Measurements from ENCODE around the gene PIGH.
"Not testable (repeated sequence)": the region's sequence is repeated elsewhere in the genome, so short reads cannot be mapped to it uniquely, and the experiment has no call there.

Gene PIGH

DNA sequence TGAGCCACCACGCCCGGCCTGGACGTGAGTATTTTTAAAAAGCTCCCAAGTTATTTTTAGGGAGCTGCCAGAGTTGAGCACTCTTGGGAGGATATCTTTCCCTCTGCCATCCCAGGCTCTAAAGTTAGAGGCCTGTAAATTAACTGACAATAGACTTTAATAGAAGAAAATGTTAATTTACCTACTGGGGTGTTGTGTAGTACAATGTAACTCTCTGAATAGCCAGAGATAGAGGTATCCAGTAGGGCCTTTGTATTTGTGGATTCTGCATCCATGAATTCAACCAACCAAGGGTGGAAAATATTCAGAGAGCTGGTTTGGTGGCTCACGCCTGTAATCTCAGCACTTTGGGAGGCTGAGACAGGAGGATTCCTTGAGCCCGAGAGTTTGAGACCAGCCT is 7.6 kb upstream of the PIGH start:
- no peak for DNase-seq

DNA sequence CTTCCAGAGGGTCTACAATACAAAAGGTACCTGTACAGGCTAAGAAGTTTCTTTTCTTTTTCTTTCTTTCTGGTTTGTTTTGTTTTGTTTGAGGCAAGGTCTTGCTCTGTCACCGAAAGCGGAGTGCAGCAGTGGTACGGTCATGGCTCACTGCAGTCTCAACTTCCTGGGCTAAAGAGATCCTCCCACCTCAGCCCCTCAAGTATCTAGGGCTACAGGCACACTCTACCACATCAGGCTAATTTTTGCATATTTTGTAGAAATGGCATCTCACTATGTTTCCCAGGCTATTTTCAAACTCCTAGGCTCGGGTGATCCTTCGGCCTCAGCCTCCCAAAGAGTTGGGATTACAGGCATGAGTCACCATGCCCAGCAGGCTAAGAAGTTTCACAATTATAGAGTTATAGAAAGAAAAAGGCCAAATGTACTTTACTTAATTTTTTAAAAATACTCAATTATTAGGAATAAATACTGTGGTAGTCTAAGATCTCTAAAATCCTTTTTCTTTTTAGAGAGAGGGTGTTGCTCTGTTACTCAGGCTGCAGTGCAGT is 3.0 kb upstream of the PIGH start:
- no peak for DNase-seq

DNA sequence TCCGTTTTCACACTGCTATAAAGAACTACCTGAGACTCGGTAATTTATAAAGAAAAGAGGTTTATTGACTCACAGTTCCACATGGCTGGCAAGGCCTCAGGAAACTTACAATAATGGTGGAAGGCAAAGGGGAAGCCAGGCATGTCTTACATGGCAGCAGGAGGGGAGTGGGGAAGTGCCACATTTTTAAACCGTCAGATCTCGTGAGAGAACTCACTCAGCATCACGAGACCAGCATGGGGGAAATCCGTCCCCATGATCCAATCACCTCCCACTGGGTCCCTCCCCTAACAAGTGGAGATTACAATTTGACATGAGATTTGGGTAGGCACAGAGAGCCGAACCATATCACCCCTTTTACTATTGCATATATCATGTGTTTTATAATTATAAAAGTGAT is 2.0 kb upstream of the PIGH start:
- DNase-seq: no peak

DNA sequence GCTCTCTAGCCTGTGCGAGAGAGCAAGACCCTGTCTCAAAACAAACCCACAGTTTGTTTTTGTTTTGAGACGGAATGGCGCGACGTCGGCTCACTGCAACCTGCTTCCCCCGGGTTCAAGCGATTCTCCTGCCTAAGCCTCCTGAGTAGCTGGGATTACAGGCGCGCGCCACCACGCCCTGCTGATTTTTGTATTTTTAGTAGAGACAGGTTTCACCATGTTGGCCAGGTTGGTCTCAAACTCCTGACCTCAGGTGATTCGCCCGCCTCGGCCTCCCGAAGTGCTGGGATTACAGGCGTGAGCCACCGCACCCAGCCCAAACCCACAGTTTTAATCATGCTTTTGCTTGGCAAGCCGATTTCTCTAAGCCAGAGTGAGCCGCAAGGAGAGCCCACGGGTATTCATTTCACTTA is 500 bp upstream of the PIGH start:
- not testable (repeated sequence) for DNase-seq

DNA sequence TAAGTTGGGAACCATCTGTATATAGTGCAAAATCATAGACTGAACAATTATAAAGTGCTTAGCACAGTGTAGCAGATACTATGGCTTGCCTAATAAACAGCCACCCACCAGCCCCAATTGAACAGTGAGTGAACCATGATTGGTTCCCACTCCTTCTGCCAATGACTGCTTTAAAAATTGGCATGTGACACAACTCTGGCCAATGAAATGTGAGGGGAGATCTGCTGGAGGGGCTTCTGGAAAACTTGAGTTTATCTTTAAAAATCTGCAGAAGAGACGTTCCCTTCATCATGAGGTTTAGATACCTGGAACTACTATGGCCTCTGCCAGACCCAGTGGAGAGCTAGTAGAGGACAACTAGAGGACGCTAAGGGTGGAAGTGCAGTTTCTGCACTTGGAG is 4.7 kb downstream of the PIGH start:
- DNase-seq: no peak

DNA sequence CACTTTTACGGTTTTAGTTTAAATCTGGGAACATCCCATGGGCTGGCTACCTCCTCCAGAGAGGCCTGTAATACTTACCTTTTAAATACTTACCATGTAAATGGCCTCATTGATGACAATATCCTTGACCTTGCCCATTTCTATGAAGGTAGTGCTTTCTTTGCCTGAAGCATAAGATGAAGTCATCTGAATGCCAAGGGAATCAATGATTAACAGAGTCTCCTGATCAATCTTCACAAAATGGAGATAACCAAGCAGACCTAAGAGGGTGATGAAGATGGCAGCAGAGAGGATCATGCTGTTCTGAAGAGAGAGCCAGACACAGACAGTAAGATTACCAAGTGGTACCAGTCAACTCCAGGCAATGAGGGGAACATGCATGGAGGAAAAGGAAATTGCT is 6.4 kb downstream of the PIGH start:
- DNase-seq: not testable (repeated sequence)

DNA sequence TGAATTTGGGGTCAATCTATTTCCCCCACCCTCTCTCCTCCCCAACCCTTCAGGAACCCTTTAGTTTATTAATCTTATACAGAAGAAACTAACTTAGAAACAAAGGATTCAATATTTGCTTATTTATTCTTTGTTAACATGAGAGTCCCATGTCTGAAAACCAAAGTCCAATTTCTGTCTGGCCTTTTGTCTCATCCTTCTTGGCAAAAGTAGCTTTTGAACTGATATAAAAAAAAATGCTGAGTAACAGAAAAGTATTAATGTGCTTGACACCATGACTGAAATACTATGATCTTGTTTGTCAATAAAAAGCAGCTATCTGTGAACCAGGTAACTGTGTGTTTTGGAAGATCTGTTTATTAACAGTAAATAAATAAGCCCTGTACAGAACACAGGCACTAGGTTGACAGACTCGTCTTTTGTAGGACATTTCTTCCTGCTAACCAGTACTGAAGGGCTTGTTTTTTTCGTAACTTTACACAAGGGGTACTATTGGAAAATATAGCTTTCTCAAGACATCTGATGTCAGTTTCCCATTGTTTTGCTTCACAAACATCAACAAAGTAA is 10.8 kb downstream of the PIGH start:
- no peak for DNase-seq

DNA sequence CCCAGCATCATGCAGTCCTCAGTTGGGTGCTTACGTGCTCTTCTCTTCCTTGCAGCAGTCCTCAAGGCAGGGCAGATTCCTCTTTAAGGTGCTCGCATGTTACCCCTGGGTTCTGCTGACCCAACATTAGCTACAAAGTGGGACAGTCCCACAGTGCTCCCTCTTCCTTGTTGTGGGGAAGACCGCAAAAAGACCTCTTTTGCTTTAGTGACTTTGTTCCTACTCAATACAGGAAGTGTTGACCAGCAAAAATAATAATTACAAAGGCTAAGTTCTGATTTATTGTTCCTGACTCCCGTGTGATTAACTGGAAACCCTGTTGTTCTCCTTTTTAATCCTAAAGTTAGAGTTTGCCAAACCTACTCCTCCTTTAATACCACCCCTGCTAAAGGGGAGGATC is 13.7 kb downstream of the PIGH start:
- no peak for DNase-seq

DNA sequence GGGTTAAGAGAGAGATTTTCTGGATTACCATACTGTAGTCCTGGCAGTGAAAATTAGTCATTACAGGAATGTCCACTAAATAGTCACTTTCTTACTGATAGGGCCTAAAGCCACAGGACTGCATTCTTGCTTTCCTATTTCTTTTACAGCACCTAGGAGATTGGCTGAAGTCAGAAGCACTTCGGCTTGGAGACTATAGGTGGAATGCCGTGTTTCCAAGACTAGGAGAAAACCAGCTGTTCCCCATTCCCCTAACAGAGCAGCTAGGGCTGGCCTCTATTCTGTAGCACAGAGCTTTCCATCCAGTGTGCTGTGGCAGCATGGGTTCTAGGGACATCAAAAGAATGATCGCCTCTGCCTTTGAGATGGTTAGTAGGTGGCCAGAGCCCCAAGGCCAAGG is 15.1 kb downstream of the PIGH start:
- DNase-seq: no peak

DNA sequence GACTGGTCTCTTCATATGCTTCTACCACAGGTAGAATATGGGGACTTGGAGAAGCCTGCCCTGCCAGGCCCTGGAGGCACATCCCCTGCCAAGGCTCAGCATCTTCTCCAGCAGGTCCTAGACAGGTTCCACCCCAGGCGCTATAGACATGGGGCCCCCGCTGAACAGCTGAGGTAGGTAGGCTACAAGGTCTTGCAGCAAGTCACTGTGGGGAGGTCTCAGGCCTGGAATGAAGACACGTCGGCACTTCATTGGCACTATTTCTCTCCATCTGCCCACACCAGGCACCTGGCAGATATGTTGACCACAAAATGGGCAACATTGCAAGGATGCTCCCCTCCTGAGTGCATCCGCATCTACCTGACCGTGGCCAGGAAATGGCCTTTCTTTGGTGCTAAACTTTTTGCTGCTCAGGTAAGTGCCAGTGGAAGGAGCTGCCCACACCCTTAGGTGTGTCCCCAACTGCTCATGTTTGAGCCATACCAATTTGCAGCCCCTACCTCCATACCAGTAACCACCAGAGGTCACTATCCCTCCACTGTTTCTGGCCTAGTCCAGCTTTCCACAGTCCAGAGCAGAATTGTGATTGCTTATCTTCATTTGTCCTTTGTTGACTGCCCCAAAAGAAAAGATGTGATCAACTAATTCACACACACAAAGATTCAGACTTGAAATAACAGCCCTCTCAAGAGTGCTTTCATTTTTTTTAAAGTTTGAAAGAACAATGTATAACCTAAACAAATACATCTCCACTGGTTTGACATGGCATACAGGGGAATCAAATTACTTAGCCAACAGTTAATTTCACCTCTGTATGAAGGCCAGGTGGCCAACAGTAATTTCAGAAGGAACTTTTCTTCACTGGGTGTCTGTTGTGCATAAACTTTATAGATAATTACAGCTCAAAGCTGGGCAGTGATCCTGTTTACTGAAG is 16.1 kb downstream of the PIGH start:
- DNase-seq: peak; percentile 70

DNA sequence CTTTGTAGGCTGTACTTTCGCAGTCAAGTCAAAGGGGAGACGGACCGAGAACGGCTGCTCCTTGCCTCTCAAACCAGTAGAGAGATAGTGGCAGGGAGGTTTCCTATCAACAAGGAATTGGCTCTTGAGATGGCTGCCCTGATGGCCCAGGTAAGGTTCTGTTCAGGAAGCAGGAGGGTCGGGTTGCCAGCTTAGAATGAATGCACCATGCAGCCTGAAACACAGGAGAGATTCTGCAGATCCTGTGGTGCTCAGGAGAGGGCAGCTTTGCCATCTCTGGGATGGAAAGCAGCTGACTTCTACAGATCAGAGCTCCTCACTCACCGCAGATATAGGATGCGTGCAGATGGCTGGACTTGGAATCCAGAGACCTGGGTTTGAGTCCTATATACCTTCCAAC is 18.0 kb downstream of the PIGH start:
- no peak for DNase-seq

DNA sequence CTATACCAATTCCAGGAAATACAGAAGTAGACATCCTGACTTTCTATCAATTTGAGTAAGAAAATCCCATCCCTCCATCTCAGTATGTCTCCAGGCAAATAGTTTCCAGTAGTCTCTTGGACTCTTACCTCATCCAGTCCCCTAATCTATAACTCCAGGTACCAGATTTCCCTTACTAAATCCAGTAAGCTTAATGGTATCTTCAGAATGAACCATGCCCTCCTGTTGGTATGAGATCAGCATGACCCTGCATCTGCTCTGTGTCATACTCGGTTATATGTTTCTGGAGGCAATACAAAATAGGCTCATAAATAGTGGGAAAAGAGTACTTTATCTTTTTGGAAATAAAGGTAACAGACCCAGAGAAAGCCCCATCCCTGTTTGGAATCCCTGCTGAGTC is 18.4 kb downstream of the PIGH start:
- no peak for DNase-seq

DNA sequence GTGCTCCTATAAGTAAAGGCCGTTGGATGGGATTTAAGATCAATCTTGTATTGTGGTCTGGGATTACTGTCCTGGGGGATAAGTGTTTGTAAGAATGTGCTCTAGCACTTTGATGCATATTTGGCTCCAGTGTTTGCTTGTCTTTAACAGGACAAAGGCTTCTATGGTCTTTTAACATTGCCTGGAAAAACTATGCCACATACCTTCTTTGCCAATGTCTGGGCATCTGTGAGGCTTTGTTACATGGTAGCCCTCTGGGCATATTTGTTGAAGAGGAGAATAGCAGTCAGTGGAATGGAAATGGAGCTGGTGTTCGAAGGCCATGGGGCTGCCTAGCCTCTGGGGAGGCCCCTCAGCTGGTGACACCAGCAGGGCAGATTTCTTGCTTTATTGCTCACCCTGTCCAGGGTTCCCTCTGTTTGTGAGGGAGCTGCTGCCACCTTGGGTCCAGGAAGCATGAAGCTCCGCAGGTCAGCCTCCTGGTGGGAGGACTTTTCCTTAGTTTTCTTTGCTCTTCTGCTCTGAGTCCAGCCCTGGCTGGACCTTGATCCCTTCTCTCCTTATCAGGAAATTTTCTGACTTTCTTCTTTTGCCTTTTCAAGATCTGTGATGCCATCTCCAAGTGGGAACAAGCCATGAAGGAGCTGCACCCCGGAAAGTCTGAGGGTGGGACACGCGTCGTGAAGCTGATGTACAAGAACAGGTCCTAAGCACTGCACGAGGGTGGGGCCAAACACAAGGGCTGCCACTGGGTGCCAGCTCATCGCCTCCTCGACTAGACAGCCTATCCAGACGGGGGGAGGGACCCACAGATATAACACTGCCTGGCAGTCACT is 19.5 kb downstream of the PIGH start:
- DNase-seq: no peak

DNA sequence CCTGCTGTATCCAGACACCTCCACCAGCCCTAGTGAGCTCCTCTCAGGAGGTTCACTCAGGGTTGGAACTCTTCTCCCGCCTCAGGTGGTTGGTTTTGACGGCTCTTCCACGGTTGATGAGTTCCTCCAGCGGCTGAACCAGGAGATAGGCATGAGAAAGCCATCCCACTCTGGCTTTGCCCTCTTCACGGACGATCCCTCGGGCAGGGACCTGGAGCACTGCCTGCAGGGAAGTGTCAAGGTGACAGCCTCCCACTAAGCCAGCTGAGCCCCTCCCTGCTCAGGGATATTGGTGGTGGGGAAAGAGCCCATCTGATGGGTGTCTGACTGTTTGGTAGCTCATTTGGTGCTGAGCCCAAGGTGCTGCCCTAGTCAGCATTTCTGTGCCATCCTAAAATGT is 20.4 kb downstream of the PIGH start:
- DNase-seq: no peak

DNA sequence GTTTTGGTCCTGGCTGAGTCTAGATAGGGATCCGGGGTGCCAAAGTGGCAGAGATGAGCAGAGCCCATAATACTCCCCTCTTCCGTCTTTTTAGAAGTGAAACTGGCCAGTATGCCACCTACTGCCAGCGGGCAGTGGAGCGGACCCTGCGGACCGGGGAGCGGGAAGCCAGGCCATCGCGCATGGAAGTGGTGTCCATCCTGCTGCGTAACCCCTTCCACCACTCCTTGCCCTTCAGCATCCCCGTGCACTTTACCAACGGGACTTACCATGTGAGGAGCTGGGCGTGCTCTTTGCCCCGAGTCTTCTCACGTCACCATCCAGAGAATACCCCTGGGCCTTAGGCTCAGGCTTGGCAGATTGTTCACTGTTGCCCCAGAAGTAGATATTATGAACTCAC is 21.0 kb downstream of the PIGH start:
- no peak for DNase-seq

DNA sequence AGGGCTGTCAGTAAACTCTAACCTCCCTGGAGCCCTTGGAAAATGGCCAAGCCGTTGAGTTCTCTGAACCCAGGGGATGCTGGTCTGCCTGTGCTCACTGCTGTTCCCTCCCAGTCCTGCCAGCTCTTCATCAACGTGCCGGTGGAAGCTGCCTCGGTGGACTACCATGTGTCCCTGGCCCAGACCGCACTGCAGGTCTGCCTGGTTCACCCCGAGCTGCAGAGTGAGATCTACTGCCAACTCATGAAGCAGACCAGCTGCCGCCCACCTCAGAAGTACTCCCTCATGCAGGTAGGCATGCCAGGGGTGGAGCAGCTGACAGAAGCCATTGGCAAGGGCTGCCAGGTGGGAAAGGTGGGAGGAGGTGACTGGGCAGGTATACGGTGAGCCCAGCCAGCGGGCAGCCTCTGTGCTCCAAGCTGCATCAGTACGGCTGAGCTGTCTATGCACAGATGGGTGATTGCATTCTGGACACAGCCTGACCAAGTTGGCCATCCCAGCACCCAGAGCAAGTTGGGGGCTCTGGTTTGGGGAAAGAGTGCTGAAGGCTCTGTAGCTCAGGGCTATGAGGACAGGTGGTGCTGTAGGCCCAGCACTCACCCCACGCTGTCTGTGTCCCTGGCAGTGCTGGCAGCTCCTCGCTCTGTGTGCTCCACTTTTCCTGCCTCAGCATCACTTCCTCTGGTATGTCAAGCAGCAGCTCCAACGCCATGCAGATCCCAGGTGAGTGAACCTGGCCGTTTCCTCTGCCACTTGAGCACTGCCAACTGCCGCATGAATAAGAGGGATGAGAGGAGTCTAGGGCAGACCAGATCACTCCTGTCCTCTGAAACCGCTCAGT is 21.9 kb downstream of the PIGH start:
- no peak for DNase-seq

DNA sequence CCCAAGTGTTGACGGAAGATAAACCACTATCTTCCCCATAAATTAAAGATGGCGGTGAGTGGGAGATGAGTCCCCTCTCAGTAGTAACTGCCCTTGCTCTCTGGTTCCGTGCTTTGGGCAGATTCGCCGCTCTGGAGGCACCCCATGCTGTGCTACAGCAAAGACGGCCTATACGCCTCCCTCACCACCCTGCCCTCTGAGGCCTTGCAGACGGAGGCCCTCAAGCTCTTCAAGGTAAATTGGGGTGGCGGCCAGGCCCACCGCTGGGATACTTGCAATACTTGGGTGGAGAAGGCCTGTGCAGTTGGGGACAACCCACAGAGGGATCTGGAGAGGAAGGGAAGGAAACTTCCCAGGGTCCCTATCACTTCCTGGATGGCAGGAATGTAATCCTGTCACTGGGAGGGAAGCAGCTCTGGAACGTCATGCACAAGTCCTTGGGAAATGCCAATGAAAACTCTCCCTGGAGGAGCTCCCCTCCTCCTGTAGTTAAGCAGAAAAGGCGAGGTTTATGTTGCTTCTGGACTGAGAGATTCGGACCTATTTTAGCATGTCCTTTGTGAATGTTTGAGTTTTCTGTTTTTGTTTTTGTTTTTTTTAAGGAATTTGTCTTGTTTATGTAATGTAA is 22.8 kb downstream of the PIGH start:
- DNase-seq: no peak

DNA sequence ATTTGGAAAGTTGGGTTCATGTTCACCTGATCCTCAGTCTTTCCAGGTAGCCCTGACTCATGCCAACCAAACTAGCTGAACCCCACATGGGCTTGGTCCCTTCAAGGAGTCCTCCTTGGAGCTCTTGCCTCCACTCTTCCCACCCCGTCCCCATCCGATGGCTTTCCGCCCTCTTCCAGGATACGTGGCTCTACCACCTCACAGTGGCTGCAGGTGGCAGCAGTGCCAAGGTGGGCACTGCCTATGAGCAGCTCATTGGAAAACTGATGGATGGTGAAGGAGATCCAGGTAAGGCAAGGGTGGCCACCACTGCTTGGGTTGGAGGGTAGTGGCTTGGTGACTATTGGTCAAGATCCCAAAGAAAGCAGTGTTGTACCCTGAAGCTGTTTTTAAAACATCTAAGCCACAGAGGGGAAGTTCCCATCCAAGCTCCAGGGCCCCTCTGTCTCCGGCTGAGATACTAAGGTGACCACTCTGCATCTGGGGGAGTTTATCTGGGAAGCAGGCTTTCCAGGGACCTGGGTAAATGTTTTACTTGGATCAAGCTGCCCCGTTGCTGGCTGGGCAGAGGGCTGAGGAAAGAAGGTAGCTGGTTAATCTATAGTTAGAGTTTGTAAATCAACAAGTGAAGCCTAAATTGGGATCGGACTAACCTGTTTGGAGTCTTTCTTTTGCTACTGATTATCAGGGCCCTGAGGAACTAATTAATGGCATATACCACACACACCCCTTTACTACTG is 23.7 kb downstream of the PIGH start:
- DNase-seq: no peak

DNA sequence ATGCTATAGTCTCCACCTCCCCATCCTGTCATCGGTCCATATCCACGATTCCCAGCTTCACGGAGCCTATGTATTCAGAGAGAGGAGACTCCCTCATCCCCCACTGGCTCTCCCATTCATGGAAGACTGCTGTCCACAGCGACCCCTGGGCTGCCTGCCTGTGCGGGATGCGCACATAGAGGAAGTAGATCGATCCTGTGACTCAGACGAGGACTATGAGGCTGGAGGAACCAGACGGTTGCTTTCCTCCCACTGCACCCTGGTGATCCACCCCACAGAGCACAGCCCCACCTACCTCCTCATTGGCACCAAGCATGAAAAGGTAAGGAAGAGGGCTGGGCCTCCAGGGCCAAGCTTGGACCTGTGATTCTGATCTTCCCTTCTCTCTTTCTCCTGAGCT is 24.4 kb downstream of the PIGH start:
- DNase-seq: peak; percentile 19

DNA sequence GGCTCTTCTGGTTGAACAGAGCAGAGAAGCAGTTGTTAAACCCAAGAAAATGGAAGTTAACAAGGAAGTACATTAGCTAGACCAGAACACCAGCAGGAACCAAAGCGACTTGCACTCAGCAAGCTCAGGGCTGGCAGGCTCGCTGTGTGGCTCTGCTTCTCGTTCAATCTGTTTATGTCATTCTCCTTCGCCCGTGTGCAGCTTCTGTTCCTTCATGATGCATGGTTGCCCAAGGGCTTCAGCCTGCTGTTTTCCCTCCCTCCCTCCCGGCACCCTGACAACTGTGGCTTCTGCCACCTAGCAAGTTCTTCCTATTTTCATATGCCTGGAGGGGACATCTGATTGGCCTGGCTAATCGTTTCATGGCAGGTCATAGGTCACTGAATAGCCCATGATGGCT is 25.3 kb downstream of the PIGH start:
- DNase-seq: no peak

DNA sequence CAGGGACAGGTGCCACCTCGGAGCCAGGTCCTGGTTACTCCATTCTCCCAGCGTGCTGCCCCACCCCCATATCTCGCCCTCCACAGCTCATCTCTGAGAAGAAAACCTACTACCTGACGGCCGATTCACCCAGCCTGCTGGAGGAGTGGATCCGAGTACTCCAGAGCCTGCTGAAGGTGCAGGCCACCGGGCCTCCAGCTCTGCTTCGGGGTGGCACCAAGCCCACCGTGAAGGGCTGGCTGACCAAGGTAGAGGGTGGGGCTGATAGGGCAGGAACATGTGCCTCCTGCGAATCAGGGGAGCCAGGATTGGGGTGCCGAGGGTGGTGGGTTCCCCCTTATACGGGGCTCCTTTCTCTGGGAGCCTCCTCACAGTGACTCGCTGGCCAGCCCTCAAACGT is 25.9 kb downstream of the PIGH start:
- DNase-seq: no peak

Data from OCI-M1 (cell line).